WERI-Rb-1 (cell line): ENCODE results near the gene GDF7.

Experiments
- DNase-seq: peaks from one replicate; pipeline ENCODE4 v3.0.0-alpha.2; 2020
- H3K27ac ChIP-seq: fragments of 250-450 bp; sonication (Bioruptor Pico); 2 replicates; pipeline ENCODE4 v1.5.1; 2020; ENCODE audit warnings: mild to moderate bottlenecking, moderate library complexity
- H3K27me3 ChIP-seq: fragments of 250-450 bp; sonication (Bioruptor Pico); 2 replicates; pipeline ENCODE4 v1.5.1; 2021; ENCODE audit warnings: mild to moderate bottlenecking, low read depth, moderate library complexity; ENCODE audit not compliant: insufficient read depth, severe bottlenecking
- H3K36me3 ChIP-seq: fragments of 250-450 bp; sonication (Bioruptor Pico); 2 replicates; pipeline ENCODE4 v1.5.1; 2020; ENCODE audit warnings: mild to moderate bottlenecking, moderate library complexity
- H3K4me3 ChIP-seq: 2 replicates; pipeline ENCODE4 v1.5.1; 2011; ENCODE audit warnings: low read depth, mild to moderate bottlenecking, control low read depth, low read length
- H3K9me3 ChIP-seq: fragments of 250-450 bp; sonication (Bioruptor Pico); 2 replicates; pipeline ENCODE4 v1.5.1; 2021; ENCODE audit warnings: mild to moderate bottlenecking, moderate library complexity; ENCODE audit not compliant: severe bottlenecking
- TF ChIP-seq, protein P1 (sequence below): IDR thresholded peaks from 2 replicates; pipeline ENCODE4 v1.5.1; 2011; ENCODE audit warnings: low read depth, mild to moderate bottlenecking, control low read depth, inconsistent platforms, low read length

The GDF7 gene

DNA sequence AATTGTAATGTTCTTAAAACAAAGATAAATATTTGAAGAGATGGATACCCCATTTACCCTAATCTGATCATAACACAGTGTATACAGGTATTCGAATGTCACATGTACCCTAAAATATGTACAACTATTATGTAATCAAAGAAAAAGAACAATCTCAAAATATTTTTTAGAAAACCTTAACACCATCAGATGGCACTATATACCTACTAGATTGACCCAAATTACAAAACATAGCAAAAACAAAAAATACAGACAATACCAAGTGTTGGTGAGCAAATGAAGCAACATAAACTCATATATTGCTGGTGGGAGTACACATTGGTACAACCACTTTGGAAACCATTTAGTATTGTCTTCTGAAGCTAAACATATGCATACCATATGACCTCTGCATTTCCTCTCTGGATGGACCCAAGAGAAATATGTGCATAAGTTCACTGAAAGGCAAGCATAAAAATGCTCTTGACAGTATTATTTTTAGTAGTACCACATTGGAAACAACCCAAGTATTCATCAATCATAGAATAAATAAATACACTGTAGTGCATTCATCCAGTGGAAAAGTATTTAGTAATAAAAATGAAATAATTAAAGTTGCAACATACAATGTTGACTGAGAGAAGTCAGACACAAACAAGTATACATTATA lies 55.8 kb downstream of the GDF7 start:
- no peak overlapping the region for H3K4me3 ChIP-seq
- TF ChIP-seq, protein P1, sequence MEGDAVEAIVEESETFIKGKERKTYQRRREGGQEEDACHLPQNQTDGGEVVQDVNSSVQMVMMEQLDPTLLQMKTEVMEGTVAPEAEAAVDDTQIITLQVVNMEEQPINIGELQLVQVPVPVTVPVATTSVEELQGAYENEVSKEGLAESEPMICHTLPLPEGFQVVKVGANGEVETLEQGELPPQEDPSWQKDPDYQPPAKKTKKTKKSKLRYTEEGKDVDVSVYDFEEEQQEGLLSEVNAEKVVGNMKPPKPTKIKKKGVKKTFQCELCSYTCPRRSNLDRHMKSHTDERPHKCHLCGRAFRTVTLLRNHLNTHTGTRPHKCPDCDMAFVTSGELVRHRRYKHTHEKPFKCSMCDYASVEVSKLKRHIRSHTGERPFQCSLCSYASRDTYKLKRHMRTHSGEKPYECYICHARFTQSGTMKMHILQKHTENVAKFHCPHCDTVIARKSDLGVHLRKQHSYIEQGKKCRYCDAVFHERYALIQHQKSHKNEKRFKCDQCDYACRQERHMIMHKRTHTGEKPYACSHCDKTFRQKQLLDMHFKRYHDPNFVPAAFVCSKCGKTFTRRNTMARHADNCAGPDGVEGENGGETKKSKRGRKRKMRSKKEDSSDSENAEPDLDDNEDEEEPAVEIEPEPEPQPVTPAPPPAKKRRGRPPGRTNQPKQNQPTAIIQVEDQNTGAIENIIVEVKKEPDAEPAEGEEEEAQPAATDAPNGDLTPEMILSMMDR, result no peak
- H3K27ac ChIP-seq, result no peak overlapping the region
- no peak for DNase-seq
- H3K36me3 ChIP-seq, result no peaks in the 10 kb centered on the region
- H3K9me3 ChIP-seq, result no peaks in the 10 kb centered on the region
- no peaks in the 10 kb centered on the region for H3K27me3 ChIP-seq

GRCh38 chr2:20723543-20723942 lies 56.6 kb downstream of the GDF7 start:
- DNase-seq, result no peak
- Histone ChIP-seq H3K4me3 (no peak overlapping the region), H3K27ac (no peak overlapping the region), H3K36me3 (no peaks in the 10 kb centered on the region), H3K9me3 (no peaks in the 10 kb centered on the region), H3K27me3 (no peaks in the 10 kb centered on the region)
- TF ChIP-seq, protein P1, result no peak

GRCh38 chr2:20724500-20725053 lies 57.6 kb downstream of the GDF7 start:
- Histone ChIP-seq H3K27ac (no peak overlapping the region), H3K4me3 (no peak overlapping the region), H3K27me3 (no peaks in the 10 kb centered on the region), H3K9me3 (no peaks in the 10 kb centered on the region), H3K36me3 (no peaks in the 10 kb centered on the region)
- no peak for DNase-seq
- TF ChIP-seq, protein P1, result no peak

DNA sequence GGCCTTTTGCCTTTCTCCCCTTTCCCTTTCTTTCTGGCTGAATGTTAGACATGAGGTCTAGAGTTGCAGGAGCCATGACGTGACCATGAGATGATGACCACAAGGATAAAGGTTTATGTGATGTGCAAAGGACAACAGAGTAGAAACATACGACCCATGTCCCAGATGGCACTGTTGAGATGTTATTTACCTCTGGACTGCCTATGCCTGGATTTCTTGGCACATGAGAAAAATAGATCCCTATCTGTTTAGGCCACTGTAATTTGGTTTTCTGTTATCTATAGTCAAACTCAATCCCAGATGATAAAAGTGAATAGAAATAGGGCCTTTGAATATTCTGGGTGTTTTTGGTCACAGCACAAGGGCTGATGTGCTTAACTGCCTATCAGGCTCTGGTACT lies 58.8 kb downstream of the GDF7 start:
- no peaks in the 10 kb centered on the region for H3K9me3 ChIP-seq
- H3K4me3 ChIP-seq, result no peak overlapping the region
- no peak for DNase-seq
- no peak overlapping the region for H3K27ac ChIP-seq
- no peaks in the 10 kb centered on the region for H3K36me3 ChIP-seq
- no peaks in the 10 kb centered on the region for H3K27me3 ChIP-seq
- TF ChIP-seq, protein P1, result no peak

GRCh38 chr2:20726913-20727312 lies 60.0 kb downstream of the GDF7 start:
- H3K4me3 ChIP-seq, result no peak overlapping the region
- DNase-seq, result no peak

More at GRCh38 chr2:20726913-20727312, 60.0 kb downstream of the GDF7 start:
- H3K9me3 ChIP-seq, result no peaks in the 10 kb centered on the region
- H3K27me3 ChIP-seq, result no peaks in the 10 kb centered on the region
- H3K36me3 ChIP-seq, result no peaks in the 10 kb centered on the region
- no peak overlapping the region for H3K27ac ChIP-seq
- TF ChIP-seq, protein P1, result no peak
